Astrocyte (in vitro differentiated cells and primary cell): ENCODE measurements around the gene KIF1C. TPM values are rescaled to one million over a fixed set of nuclear protein-coding genes. Genes with fewer than 3 reads are reported as not detected.

Experiments used
- DNase-seq: peaks from one replicate; pipeline ENCODE4 v3.0.0-alpha.2; 2010; ENCODE audit warnings: low read depth
- FAIRE-seq: peaks from 2 replicates; lab custom pipeline; 2011; peaks lifted over from hg19 to GRCh38; lab: Jason Lieb, UNC
- H2AFZ ChIP-seq: 2 replicates; pipeline ENCODE4 v1.6.0; 2012; ENCODE audit warnings: low read depth, low read length, inconsistent platforms
- H3K27ac ChIP-seq: 2 replicates; pipeline ENCODE4 v1.5.1; 2011; ENCODE audit warnings: low read depth, low read length, inconsistent platforms
- H3K27me3 ChIP-seq: 2 replicates; pipeline ENCODE4 v1.6.0; 2011; ENCODE audit warnings: low read length, inconsistent platforms; ENCODE audit not compliant: insufficient read depth
- H3K36me3 ChIP-seq: 2 replicates; pipeline ENCODE4 v1.5.1; 2011; ENCODE audit warnings: low read length, inconsistent platforms; ENCODE audit not compliant: insufficient read depth
- H3K4me1 ChIP-seq: 2 replicates; pipeline ENCODE4 v1.5.1; 2011; ENCODE audit warnings: low read length, inconsistent platforms; ENCODE audit not compliant: insufficient read depth
- H3K4me2 ChIP-seq: 2 replicates; pipeline ENCODE4 v1.6.0; 2012; ENCODE audit warnings: low read length, inconsistent platforms
- H3K4me3 ChIP-seq: 2 replicates; pipeline ENCODE4 v1.5.1; 2011; ENCODE audit warnings: low read depth, mild to moderate bottlenecking, low read length, inconsistent platforms; ENCODE audit not compliant: insufficient read depth
- H3K79me2 ChIP-seq: 2 replicates; pipeline ENCODE4 v1.6.0; 2012; ENCODE audit warnings: mild to moderate bottlenecking, low read length, inconsistent platforms; ENCODE audit not compliant: insufficient read depth
- H3K9ac ChIP-seq: 2 replicates; pipeline ENCODE4 v1.6.0; 2012; ENCODE audit warnings: mild to moderate bottlenecking, low read length, inconsistent platforms
- H3K9me3 ChIP-seq: 2 replicates; pipeline ENCODE4 v1.5.1; 2012; ENCODE audit warnings: low read depth, mild to moderate bottlenecking, low read length, inconsistent platforms; ENCODE audit not compliant: insufficient read depth
- H4K20me1 ChIP-seq: 2 replicates; pipeline ENCODE4 v1.6.0; 2012; ENCODE audit warnings: low read length, inconsistent platforms; ENCODE audit not compliant: insufficient read depth
- H3K27ac Mint-ChIP-seq: one replicate; pipeline ENCODE4 v1.8.0; 2021; ENCODE audit warnings: mild to moderate bottlenecking, mixed read lengths; ENCODE audit not compliant: unreplicated experiment
- H3K27me3 Mint-ChIP-seq: one replicate; pipeline ENCODE4 v1.8.0; 2021; ENCODE audit warnings: low read depth, mixed read lengths; ENCODE audit not compliant: unreplicated experiment
- H3K36me3 Mint-ChIP-seq: one replicate; pipeline ENCODE4 v1.8.0; 2021; ENCODE audit warnings: low read depth, mixed read lengths; ENCODE audit not compliant: unreplicated experiment
- H3K4me1 Mint-ChIP-seq: one replicate; pipeline ENCODE4 v1.8.0; 2021; ENCODE audit warnings: low read depth, mixed read lengths; ENCODE audit not compliant: unreplicated experiment
- H3K4me3 Mint-ChIP-seq: one replicate; pipeline ENCODE4 v1.8.0; 2021; ENCODE audit warnings: mild to moderate bottlenecking, moderate library complexity, mixed read lengths; ENCODE audit not compliant: unreplicated experiment
- H3K9me3 Mint-ChIP-seq: one replicate; pipeline ENCODE4 v1.8.0; 2021; ENCODE audit warnings: mild to moderate bottlenecking, mixed read lengths; ENCODE audit not compliant: unreplicated experiment
- EZH2 ChIP-seq: IDR thresholded peaks from 2 replicates; pipeline ENCODE4 v1.6.1; 2012; ENCODE audit warnings: mild to moderate bottlenecking, low read length, inconsistent platforms; ENCODE audit not compliant: insufficient read depth
- total RNA-seq: library from RNA; stranded (reverse); gene quantifications from 2 replicates; pipeline ENCODE4 v1.2.1, GENCODE V29; 2021
- TF ChIP-seq, protein P1 (sequence below): IDR thresholded peaks from 2 replicates; pipeline ENCODE4 v1.5.1; 2011; ENCODE audit warnings: low read depth, mild to moderate bottlenecking, inconsistent platforms, low read length, moderate library complexity; ENCODE audit not compliant: insufficient read depth

Gene KIF1C
- total RNA-seq, 1 donor from 2014 or later, result 109 TPM

DNA sequence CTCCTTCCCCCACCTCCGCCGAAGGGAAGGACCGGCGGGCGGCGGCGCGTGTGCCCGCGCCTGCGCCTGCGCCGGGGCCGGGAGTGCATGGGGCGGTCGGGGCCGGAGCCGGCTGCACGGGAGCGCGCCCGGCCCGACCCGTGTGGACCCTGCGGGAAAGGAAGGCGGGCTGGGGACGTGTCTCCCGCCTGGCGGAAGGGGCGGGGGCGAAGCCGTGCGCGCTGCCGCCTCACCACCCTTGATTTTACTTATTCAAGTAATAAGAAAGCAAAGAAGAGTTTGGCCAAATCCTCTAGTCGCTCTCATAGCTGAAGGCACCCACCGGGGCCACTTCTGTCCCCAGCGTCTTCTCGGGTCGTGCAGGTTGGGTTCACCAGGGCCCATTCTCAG is 48.8 kb upstream of the KIF1C start:
- Mint-ChIP-seq H3K27me3 (no peaks in the 10 kb centered on the region), H3K4me1 (peaks cover 40% of the 10 kb centered on the region), H3K27ac (peak overlapping the region; percentile 97), H3K4me3 (peak overlapping the region; percentile 93), H3K36me3 (peaks cover 22% of the 10 kb centered on the region), H3K9me3 (no peaks in the 10 kb centered on the region)
- H3K4me1 ChIP-seq, result peaks cover 45% of the 10 kb centered on the region
- H3K9me3 ChIP-seq, result no peaks in the 10 kb centered on the region
- peak overlapping the region; percentile 90 for H3K27ac ChIP-seq
- H3K36me3 ChIP-seq, result peaks cover 22% of the 10 kb centered on the region
- peak; percentile 73 for DNase-seq
- H3K79me2 ChIP-seq, result peaks cover 44% of the 10 kb centered on the region
- FAIRE-seq, result no peak
- peak overlapping the region; percentile 57 for H2AFZ ChIP-seq
- H3K4me2 ChIP-seq, result peak overlapping the region; percentile 99
- H3K4me3 ChIP-seq, result peak overlapping the region; percentile 80
- peaks cover 45% of the 10 kb centered on the region for H4K20me1 ChIP-seq
- H3K27me3 ChIP-seq, result no peaks in the 10 kb centered on the region
- H3K9ac ChIP-seq, result peak overlapping the region; percentile 93
- no peak for TF ChIP-seq EZH2
- TF ChIP-seq, protein P1, sequence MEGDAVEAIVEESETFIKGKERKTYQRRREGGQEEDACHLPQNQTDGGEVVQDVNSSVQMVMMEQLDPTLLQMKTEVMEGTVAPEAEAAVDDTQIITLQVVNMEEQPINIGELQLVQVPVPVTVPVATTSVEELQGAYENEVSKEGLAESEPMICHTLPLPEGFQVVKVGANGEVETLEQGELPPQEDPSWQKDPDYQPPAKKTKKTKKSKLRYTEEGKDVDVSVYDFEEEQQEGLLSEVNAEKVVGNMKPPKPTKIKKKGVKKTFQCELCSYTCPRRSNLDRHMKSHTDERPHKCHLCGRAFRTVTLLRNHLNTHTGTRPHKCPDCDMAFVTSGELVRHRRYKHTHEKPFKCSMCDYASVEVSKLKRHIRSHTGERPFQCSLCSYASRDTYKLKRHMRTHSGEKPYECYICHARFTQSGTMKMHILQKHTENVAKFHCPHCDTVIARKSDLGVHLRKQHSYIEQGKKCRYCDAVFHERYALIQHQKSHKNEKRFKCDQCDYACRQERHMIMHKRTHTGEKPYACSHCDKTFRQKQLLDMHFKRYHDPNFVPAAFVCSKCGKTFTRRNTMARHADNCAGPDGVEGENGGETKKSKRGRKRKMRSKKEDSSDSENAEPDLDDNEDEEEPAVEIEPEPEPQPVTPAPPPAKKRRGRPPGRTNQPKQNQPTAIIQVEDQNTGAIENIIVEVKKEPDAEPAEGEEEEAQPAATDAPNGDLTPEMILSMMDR, result no peak

DNA sequence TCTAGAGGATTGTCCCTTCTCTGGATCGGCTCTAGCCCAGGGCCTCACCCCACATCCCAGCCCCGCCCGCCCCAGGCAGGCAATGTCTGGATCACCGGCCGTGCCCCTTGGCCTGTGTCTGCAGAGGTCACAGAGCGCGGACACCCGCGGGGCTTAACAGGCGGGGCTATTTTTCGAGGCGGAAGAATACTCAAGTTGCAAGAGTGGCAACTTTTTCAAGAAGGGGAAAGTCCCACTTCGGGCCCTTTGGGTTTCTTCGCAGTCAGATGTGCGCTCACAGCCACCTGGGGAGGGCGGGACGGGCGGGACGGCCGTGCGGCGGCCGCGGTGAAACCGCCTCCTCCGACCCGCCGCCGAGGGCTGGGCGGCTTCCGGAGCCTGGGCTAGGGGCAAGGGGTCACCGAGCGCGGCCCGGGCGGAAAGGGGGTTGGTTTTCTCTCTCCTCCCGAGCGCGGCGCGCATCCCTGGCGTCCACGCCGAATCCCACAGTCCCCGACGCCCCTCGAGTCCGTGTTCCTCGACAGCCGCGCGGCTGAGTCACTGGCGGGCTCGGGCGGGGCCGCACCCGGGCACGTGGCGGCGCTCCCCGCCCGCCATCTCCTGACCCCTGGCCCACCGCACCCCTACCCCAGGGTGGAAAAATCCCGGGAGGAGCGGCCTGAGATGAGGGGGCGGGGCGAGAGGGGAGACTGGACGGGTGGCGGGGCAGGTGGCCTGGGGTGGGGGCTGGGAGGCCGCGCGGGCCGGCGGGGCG is 48.3 kb upstream of the KIF1C start:
- H4K20me1 ChIP-seq, result peaks cover 39% of the 10 kb centered on the region
- FAIRE-seq (no peak), DNase-seq (peak; percentile 59)
- no peaks in the 10 kb centered on the region for H3K27me3 ChIP-seq
- H3K36me3 ChIP-seq, result peaks cover 17% of the 10 kb centered on the region
- H3K9me3 Mint-ChIP-seq, result no peaks in the 10 kb centered on the region
- TF ChIP-seq EZH2, result no peak
- TF ChIP-seq, protein P1, result no peak
- no peaks in the 10 kb centered on the region for H3K9me3 ChIP-seq
- H3K4me1 ChIP-seq, result peaks cover 42% of the 10 kb centered on the region
- H3K4me3 ChIP-seq, result peak overlapping the region; percentile 80
- H3K27ac Mint-ChIP-seq, result peak overlapping the region; percentile 88
- peak overlapping the region; percentile 90 for H3K27ac ChIP-seq
- H3K4me2 ChIP-seq, result peak overlapping the region; percentile 99
- peak overlapping the region; percentile 93 for H3K9ac ChIP-seq
- no peaks in the 10 kb centered on the region for H3K27me3 Mint-ChIP-seq
- peaks cover 41% of the 10 kb centered on the region for H3K4me1 Mint-ChIP-seq
- H3K36me3 Mint-ChIP-seq, result peaks cover 20% of the 10 kb centered on the region
- peaks cover 39% of the 10 kb centered on the region for H3K79me2 ChIP-seq
- peak overlapping the region; percentile 77 for H3K4me3 Mint-ChIP-seq
- peak overlapping the region; percentile 57 for H2AFZ ChIP-seq
